Esophagus muscularis mucosa (tissue), 3 donors: ENCODE measurements around the gene SLC20A1.
"Not testable (repeated sequence)": the region's sequence is repeated elsewhere in the genome, so short reads cannot be mapped to it uniquely, and the experiment has no call there.

Experiments
- POLR2AphosphoS5 ChIP-seq, 2 donors: sonication (generic); formaldehyde crosslinking; IDR thresholded peaks; one replicate each; pipeline ENCODE4 v1.6.1; 2017; ENCODE audit warnings: antibody characterized with exemption in 2 of 2
- TF ChIP-seq, protein P1 (sequence below), 3 experiments: fragments of 200-600 bp in 2 of 3; fragments of 450-650 bp in 1 of 3; sonication (generic) in 2 of 3; IDR thresholded peaks; one replicate each; pipeline ENCODE4 v1.5.1; 2017 to 2019; ENCODE audit warnings: antibody characterized with exemption in 3 of 3, mild to moderate bottlenecking in 2 of 3, moderate library complexity in 1 of 3

- TF ChIP-seq, protein P1, sequence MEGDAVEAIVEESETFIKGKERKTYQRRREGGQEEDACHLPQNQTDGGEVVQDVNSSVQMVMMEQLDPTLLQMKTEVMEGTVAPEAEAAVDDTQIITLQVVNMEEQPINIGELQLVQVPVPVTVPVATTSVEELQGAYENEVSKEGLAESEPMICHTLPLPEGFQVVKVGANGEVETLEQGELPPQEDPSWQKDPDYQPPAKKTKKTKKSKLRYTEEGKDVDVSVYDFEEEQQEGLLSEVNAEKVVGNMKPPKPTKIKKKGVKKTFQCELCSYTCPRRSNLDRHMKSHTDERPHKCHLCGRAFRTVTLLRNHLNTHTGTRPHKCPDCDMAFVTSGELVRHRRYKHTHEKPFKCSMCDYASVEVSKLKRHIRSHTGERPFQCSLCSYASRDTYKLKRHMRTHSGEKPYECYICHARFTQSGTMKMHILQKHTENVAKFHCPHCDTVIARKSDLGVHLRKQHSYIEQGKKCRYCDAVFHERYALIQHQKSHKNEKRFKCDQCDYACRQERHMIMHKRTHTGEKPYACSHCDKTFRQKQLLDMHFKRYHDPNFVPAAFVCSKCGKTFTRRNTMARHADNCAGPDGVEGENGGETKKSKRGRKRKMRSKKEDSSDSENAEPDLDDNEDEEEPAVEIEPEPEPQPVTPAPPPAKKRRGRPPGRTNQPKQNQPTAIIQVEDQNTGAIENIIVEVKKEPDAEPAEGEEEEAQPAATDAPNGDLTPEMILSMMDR (IDR thresholded peaks at IDR 0.05): not testable (repeated sequence)
- not testable (repeated sequence) for TF ChIP-seq POLR2AphosphoS5 (IDR thresholded peaks at IDR 0.05)
These were observed 29.9 kb upstream of the SLC20A1 start for GRCh38 chr2:112615798-112616197.
